ENCODE measurements around the gene FRAS1. TPM values are rescaled to one million over a fixed set of nuclear protein-coding genes. Genes with fewer than 3 reads are reported as not detected.

Gene FRAS1
- total and polyA plus RNA-seq, 12 donors = 0.20 to 2.3 (median 0.84) TPM

GRCh38 chr4:78313754-78314120 lies 256.6 kb downstream of the FRAS1 start:
- no peak for DNase-seq
- no peak for TF ChIP-seq POLR2A (IDR thresholded peaks at IDR 0.05)
- TF ChIP-seq, protein P1, sequence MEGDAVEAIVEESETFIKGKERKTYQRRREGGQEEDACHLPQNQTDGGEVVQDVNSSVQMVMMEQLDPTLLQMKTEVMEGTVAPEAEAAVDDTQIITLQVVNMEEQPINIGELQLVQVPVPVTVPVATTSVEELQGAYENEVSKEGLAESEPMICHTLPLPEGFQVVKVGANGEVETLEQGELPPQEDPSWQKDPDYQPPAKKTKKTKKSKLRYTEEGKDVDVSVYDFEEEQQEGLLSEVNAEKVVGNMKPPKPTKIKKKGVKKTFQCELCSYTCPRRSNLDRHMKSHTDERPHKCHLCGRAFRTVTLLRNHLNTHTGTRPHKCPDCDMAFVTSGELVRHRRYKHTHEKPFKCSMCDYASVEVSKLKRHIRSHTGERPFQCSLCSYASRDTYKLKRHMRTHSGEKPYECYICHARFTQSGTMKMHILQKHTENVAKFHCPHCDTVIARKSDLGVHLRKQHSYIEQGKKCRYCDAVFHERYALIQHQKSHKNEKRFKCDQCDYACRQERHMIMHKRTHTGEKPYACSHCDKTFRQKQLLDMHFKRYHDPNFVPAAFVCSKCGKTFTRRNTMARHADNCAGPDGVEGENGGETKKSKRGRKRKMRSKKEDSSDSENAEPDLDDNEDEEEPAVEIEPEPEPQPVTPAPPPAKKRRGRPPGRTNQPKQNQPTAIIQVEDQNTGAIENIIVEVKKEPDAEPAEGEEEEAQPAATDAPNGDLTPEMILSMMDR (IDR thresholded peaks at IDR 0.05) = no peak
- intact Hi-C loops (cut with DNase I) = no loop called here
- H3K4me3 ChIP-seq = no peak overlapping the region
- H3K27ac ChIP-seq = no peak overlapping the region
- H3K9me3 ChIP-seq (replicated peaks in 1 of 3) = no peaks in the 10 kb centered on the region
- no peaks in the 10 kb centered on the region for H3K4me1 ChIP-seq (replicated peaks in 1 of 2)
- no peaks in the 10 kb centered on the region for H3K36me3 ChIP-seq (replicated peaks in 1 of 2)
- no peaks in the 10 kb centered on the region for H3K27me3 ChIP-seq

GRCh38 chr4:78318126-78318525 lies 261.0 kb downstream of the FRAS1 start:
- intact Hi-C loops (cut with DNase I) = no loop called here

GRCh38 chr4:78320349-78320935 lies 263.3 kb downstream of the FRAS1 start:
- intact Hi-C loops (cut with DNase I) = no loop called here
- Histone ChIP-seq H3K27ac (no peak overlapping the region), H3K36me3 (replicated peaks in 1 of 2) (no peaks in the 10 kb centered on the region), H3K9me3 (replicated peaks in 1 of 3) (no peaks in the 10 kb centered on the region), H3K4me1 (replicated peaks in 1 of 2) (no peaks in the 10 kb centered on the region), H3K4me3 (no peak overlapping the region), H3K27me3 (no peaks in the 10 kb centered on the region)
- WGBS, 4 donors = 48 to 71% (median 60%) methylated on average over 4 of the region's 4 CpGs
- TF ChIP-seq POLR2A (IDR thresholded peaks at IDR 0.05) = no peak
- TF ChIP-seq, protein P1 (IDR thresholded peaks at IDR 0.05) = no peak
- DNase-seq = no peak

More at GRCh38 chr4:78318126-78318525, 261.0 kb downstream of the FRAS1 start:
- WGBS, 4 donors = 78 to 89% (median 86%) methylated on average over 1 of the region's 1 CpG
- no peaks in the 10 kb centered on the region for H3K27me3 ChIP-seq
- no peaks in the 10 kb centered on the region for H3K9me3 ChIP-seq (replicated peaks in 1 of 3)
- H3K36me3 ChIP-seq (replicated peaks in 1 of 2) = no peaks in the 10 kb centered on the region
- no peak overlapping the region for H3K27ac ChIP-seq
- TF ChIP-seq, protein P1 (IDR thresholded peaks at IDR 0.05) = no peak
- no peak for TF ChIP-seq POLR2A (IDR thresholded peaks at IDR 0.05)
- no peak for DNase-seq
- no peaks in the 10 kb centered on the region for H3K4me1 ChIP-seq (replicated peaks in 1 of 2)
- H3K4me3 ChIP-seq = no peak overlapping the region

DNA sequence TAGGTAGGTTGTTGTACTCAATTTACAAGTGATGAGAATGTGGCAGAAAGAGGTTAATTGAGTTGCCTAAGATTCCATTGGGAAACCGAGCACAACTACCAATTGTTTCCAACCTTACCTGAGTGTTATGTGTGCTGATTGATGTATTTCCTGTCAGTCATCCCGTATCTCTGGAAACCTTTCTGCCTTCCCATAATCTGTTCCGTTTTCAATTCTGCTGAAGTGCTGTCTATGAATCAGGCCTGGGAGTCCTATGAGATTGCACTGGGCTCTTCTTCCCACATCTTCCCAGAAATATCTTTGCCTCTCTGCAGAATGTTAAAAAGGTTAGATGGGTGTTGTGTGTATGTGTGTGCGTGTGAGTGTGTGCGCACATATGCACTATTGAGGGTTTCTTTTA lies 264.9 kb downstream of the FRAS1 start:
- DNase-seq = no peak
- no peaks in the 10 kb centered on the region for H3K36me3 ChIP-seq (replicated peaks in 1 of 2)
- H3K27me3 ChIP-seq = no peaks in the 10 kb centered on the region
- H3K27ac ChIP-seq = no peak overlapping the region
- H3K4me1 ChIP-seq (replicated peaks in 1 of 2) = no peaks in the 10 kb centered on the region
- WGBS, 4 donors = 81 to 85% (median 82%) methylated on average over 5 of the region's 5 CpGs
- H3K4me3 ChIP-seq = no peak overlapping the region
- intact Hi-C loops (cut with DNase I) = no loop called here
- no peak for TF ChIP-seq POLR2A (IDR thresholded peaks at IDR 0.05)
- TF ChIP-seq, protein P1 (IDR thresholded peaks at IDR 0.05) = no peak
- no peaks in the 10 kb centered on the region for H3K9me3 ChIP-seq (replicated peaks in 1 of 3)
